NCI-H345 treated with DMSO at 0.1 percent for 48 hours (cell line): ENCODE data around the gene SPDYE4.

Experiments used
- DNase-seq: peaks from one replicate; lab custom pipeline; 2025; ENCODE audit not compliant: unreplicated experiment; lab: John Stamatoyannopoulos, UW

SPDYE4 gene

DNA sequence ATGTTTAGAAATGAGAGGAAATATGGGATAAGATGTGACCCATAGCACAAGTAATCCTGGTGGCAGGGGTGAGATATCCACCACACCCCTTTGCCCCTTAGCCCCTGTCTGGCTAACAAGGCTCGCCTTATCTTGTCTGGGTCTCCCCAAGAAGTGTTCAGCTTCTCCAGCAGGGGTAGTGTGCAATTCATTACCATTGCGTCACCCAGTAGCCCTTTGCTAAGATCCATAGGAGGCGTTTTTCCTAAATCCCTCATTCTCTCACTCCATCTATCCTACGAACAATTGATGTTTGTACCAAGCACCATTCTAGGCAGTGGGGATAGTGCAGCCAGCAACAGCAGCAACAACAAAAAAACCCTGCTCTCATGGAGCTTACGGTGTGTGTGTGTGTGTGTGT, 44.5 kb downstream of the SPDYE4 start:
- no peak for DNase-seq

DNA sequence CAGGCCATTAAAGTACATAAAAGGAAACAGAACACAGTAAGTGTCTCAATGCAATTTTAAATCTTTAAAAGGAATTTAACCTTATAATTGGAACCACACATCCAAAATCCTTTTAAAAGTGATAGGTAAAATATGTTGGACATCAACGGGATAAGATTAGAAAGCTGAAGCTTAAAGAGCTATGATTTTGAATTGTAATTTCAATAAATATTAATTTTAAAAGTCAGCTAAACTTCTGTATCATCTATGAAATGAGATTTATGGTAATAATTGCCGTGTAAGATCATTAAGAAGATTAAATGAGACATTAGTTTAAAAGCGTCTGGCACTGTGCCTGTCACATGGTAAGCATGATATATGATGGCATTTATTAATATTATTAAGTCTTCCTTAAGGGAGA, 45.0 kb downstream of the SPDYE4 start:
- no peak for DNase-seq

DNA sequence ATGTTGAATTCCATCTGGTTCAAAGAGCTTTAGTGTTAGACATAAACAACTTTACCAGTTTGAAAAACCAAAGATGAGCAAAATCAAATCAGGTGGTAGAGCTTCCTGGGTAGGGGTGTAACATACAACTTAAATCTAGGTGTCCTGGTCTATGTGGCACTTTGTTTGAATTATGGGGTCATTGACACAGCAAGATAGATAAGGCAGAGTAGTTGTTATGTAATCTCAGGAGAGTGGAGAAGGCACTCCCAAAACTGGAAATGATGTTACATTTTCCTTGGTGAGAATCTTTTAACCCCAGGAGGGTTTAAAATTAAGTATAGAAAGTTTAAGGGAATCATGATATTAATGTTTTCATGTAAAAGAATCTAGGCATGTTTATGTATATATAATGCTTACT, 45.6 kb downstream of the SPDYE4 start:
- DNase-seq: no peak

DNA sequence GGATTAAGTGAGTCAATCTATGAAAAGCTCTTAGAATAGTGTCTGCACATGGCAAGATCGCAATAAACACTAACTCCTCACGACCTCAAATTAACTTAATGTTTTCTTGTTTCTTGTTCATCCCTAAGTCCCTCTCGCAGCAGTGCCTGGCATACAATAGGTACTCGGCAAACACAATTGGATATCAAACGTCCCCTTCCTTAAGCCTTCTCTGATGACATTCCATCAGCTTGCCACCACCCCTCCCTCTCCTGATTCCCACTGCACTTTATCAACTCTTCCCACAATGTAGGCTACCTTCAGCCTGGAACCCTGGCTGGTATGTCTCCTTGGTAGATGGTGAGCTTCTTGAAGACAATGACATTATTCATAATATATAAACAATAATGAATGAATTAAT, 47.1 kb downstream of the SPDYE4 start:
- DNase-seq: no peak

DNA sequence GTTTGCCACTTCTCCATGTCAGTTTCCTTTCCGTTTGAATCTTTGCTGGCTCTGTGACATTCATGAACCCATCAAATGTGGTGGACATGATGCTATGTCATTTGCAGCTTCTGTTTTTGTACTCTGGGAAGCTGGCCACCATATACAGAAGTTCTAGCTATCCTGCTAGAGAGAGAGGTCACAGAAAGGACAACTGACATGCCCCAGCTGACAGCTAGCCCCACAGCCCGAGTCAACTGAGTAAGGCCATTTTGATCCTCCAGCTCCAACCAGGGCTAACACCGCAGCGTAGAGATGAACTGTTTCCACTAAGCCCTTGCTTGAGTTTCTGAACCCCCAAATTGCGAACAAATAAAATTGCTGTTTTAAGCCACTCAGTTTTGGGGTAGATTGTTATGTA, 47.5 kb downstream of the SPDYE4 start:
- DNase-seq: no peak

DNA sequence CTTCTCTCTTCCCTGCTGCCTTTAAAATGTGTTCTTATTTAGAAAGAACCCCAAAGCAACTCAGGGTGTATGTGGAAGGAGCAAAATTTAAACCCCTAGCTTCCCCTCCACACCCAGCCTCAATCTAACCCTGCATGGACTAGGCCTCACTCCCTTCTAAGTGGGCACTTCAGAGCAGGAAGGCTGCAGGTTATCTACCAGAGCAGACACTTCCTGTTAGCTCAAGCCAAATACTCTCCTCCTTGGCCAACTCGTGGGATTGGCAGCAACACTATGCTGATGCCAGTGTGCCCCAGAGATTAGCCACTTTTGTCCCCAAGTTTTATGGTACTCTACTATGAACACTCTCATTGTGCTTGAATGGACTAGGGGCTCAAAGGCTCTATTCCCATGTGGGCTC, 49.3 kb downstream of the SPDYE4 start:
- DNase-seq: no peak

DNA sequence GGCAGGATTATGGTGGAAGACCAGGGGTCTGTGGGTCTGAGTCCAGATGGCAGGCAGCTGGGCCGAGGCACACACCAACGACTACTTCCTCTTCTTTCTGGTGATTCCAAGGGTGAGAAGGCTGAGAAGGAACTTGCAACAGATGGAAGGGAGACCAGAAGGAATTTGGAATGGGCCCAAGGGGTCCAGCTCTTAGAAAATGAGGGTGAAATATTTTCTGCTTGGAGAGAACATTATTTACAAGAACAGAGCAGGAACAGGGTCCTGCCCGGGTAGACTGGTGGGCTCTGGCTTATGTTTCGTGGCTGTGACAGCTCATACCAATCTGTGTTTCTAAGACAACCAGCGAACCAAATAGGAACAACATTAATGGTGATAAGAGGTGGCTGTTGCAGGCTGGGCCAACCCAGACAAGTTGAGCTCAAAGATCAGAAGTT, 50.3 kb downstream of the SPDYE4 start:
- no peak for DNase-seq

DNA sequence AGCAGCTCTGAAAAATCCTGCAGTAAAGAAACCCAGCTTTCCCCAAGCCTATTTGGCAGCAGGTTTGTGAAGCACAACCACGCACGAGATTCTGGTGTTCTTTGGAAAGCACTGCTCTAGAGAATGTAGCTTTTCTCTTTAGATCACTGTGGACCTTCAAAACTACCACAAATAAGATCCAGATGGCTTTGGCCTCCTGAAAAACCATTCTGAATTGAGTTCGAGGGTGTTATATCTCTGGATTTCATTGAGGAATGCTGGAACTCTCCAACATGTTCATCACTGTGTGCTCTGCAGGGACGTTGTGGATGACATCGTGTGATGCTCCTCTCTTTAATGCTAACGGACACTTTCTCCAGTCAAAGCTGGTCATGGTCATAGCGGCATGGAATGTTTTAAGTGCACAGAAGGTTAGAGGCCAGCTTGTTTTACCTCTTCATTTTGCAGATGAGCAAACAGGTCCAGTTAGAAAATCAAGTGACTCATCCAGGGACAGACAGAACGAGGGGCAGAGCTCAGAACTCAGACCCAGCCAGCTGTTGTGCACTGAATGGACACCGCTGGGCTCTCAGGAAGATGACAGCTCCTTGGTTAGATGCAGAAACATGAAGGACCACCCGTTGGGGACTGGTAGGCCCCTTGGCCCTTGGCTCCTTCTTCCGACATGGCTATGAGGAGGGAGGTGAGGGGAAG, 50.9 kb downstream of the SPDYE4 start:
- no peak for DNase-seq

DNA sequence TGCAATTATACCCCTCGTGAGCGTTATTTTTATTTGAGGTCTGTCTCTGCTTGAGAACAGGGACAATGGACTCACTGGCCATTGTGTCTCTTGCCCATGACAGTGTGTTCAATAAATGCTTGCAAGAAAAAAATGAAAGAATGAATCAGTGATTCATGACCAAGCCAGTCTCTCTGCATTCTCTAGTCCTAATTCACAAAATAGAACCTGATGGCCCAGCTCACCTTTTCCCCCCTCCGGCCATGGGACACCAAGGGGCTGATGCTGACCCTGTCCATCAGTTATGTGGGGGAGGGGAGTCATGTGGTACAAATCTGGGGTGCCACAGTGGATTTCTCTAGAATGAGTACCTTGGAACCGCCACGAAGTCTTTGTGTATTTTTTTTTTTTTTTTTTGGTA, 51.9 kb downstream of the SPDYE4 start:
- DNase-seq: no peak

DNA sequence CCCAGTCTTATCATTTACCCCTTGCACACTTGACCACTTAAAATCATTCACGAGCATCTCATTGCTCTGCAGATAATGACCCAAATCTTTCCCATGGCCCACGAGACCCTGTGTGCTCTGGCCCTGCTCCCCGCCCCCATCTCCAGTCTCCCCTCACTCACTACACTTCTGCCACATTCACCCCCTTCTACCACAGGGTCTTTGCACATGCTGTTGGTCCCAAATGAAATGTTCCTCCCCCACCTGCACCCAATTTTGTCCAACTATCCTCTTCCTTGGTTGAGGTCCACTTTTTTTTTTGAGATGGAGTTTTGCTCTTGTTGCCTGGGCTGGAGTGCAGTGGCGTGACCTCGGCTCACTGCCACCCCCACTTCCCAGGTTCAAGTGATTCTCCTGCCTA, 52.9 kb downstream of the SPDYE4 start:
- DNase-seq: no peak

DNA sequence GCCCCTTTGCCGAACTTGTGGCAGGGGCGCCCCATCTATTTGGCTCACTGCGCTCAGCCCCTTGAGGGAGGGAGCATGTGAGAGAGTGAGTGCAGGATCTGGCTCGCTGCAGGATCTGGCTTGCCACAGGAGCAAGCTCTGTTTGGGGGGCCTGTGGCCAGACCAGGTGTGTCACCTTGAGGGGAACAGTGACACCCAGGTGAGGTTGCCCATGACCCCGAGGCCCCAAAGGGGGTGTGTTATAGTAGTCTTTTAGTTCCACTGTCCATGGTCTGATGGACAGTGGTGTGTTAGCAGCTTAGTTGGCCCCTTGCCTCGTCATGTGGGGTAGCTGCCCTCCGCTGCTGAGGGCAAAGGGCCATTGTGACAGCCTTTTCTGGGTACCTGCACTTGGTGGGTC, 55.3 kb downstream of the SPDYE4 start:
- no peak for DNase-seq

DNA sequence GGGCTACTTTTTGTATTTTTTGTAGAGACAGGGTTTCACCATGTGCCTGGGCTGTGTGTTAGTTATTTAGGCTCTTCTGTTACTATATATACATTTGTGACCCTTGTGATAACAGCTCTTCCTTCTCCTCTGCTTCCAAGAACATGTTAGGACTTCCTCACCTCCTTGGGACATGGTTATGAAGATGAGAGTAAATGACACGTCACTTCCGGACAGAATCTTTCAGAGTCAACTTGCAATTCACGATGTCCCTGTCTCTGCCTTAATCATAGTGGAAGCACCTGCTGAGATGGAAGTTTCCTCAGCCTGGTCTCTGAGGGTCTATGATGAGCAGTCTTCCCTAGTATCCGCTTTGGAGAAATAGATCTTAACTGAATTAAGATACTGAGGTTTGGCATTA, 56.6 kb downstream of the SPDYE4 start:
- DNase-seq: no peak

DNA sequence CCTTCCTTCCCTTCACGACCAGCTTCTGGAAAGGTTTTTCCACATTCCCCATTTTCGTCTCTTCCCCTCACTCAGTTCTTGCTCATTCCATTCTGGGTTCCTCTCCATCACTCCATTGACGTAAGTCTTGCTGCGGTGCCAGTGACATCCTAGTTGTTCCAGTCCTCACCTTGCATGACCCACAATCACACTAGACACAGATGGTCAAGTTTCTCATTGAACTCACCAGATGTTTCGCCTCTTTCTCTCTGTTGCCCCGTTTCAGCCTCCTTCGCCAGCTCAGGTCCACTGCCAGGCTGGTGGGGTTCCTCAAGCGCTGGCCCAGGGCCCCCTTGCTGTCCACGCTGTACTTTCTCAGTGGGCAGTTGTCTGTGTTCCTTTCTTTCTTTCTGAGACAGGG, 57.1 kb downstream of the SPDYE4 start:
- no peak for DNase-seq
